Endodermal cell (in vitro differentiated cells): ENCODE measurements around the gene NT5C2. TPM values are rescaled to one million over a fixed set of nuclear protein-coding genes. Genes with fewer than 3 reads are reported as not detected.
A peak's percentile ranks its signal among the peaks of the same experiment; 100 is the strongest.
"Not testable (repeated sequence)": the region's sequence is repeated elsewhere in the genome, so short reads cannot be mapped to it uniquely, and the experiment has no call there.

Source experiments
- DNase-seq: peaks from one replicate; pipeline ENCODE4 v3.0.0-alpha.2; 2017
- H3K27ac ChIP-seq: 2 replicates; pipeline ENCODE4 v1.5.1; 2013; ENCODE audit warnings: mild to moderate bottlenecking, low read depth, low read length, moderate library complexity
- H3K27me3 ChIP-seq: 2 replicates; pipeline ENCODE4 v1.6.1; 2013; ENCODE audit warnings: mild to moderate bottlenecking, low read length, moderate library complexity; ENCODE audit not compliant: insufficient read depth, control insufficient read depth, poor library complexity, severe bottlenecking
- H3K36me3 ChIP-seq: 2 replicates; pipeline ENCODE4 v1.7.0; 2013; ENCODE audit warnings: mild to moderate bottlenecking, low read length, moderate library complexity; ENCODE audit not compliant: control insufficient read depth, insufficient read depth
- H3K4me1 ChIP-seq: one replicate; pipeline ENCODE4 v1.7.0; 2013; ENCODE audit warnings: low read length; ENCODE audit not compliant: control insufficient read depth, insufficient read depth
- H3K4me3 ChIP-seq: 2 replicates; pipeline ENCODE4 v1.5.1; 2013; ENCODE audit warnings: mild to moderate bottlenecking, low read length, moderate library complexity
- H3K9ac ChIP-seq: 2 replicates; pipeline ENCODE4 v1.6.1; 2013; ENCODE audit warnings: mild to moderate bottlenecking, low read length, moderate library complexity; ENCODE audit not compliant: poor library complexity, severe bottlenecking; ENCODE audit errors: extremely low read depth
- H3K9me3 ChIP-seq: 2 replicates; pipeline ENCODE4 v1.6.1; 2013; ENCODE audit warnings: mild to moderate bottlenecking, low read length, moderate library complexity; ENCODE audit not compliant: control insufficient read depth
- H3K27ac Mint-ChIP-seq: 2 replicates; pipeline ENCODE4 v1.8.0; 2020; ENCODE audit warnings: mixed read lengths
- H3K27me3 Mint-ChIP-seq: 2 replicates; pipeline ENCODE4 v1.8.0; 2021; ENCODE audit warnings: mild to moderate bottlenecking, mixed read lengths; ENCODE audit not compliant: insufficient read depth
- H3K36me3 Mint-ChIP-seq: 2 replicates; pipeline ENCODE4 v1.8.0; 2020; ENCODE audit warnings: low read depth, mixed read lengths
- H3K4me1 Mint-ChIP-seq: 2 replicates; pipeline ENCODE4 v1.8.0; 2020; ENCODE audit warnings: mixed read lengths
- H3K4me3 Mint-ChIP-seq: 2 replicates; pipeline ENCODE4 v1.8.0; 2020; ENCODE audit warnings: mild to moderate bottlenecking, moderate library complexity, mixed read lengths
- H3K9me3 Mint-ChIP-seq: 2 replicates; pipeline ENCODE4 v1.8.0; 2020; ENCODE audit warnings: mild to moderate bottlenecking, mixed read lengths
- CTCF ChIP-seq: fragments of 200-600 bp; sonication (generic); conservative IDR thresholded peaks from 2 replicates; pipeline ENCODE4 v1.5.0; 2021; ENCODE audit warnings: antibody characterized with exemption, mild to moderate bottlenecking
- whole genome bisulfite sequencing, 2 experiments: methylation state at CpG; one replicate each; pipeline versions ENCODE4 v1.1.5 to v1.1.7; 2013; ENCODE audit warnings: missing lambda C conversion rate in 2 of 2, mixed read lengths in 1 of 2; ENCODE audit not compliant: insufficient coverage in 1 of 2, insufficient read length in 1 of 2; 5-methylcytosine and 5-hydroxymethylcytosine counted together
- total RNA-seq, 2 donors: library from RNA; stranded (reverse); fragmentation: NEBNext Ultra II Directional in 1 of 2; extraction: Animal tissue kit (Norgen Biotek cat#: 25700) in 1 of 2; gene quantifications; 2 replicates in 1 of 2; 3 replicates in 1 of 2; pipeline ENCODE4 v1.2.1, GENCODE V29; 2021

Gene NT5C2
- total RNA-seq, 2 donors from 2014 or later, result 122 to 148 TPM

- no peak overlapping the region for H3K4me3 Mint-ChIP-seq
- H3K27ac Mint-ChIP-seq, result no peak overlapping the region
- no peak for DNase-seq
- H3K27me3 Mint-ChIP-seq, result no peaks in the 10 kb centered on the region
- Histone ChIP-seq H3K27me3 (no peaks in the 10 kb centered on the region), H3K9me3 (no peaks in the 10 kb centered on the region), H3K4me3 (no peak overlapping the region), H3K4me1 (no peaks in the 10 kb centered on the region), H3K36me3 (peaks cover 69% of the 10 kb centered on the region), H3K27ac (no peak overlapping the region), H3K9ac (no peak overlapping the region)
- H3K4me1 Mint-ChIP-seq, result peaks cover 17% of the 10 kb centered on the region
- TF ChIP-seq CTCF, result no peak
- H3K36me3 Mint-ChIP-seq, result peaks cover 52% of the 10 kb centered on the region
- 91 to 98% methylated on average over 2 to 4 of the region's 4 CpGs for WGBS, 2 experiments
- no peaks in the 10 kb centered on the region for H3K9me3 Mint-ChIP-seq
These were observed 12.6 kb downstream of the NT5C2 start for GRCh38 chr10:103180491-103180890.

- Histone ChIP-seq H3K27ac (no peak overlapping the region), H3K9me3 (no peaks in the 10 kb centered on the region), H3K4me1 (no peaks in the 10 kb centered on the region), H3K4me3 (no peak overlapping the region), H3K9ac (no peak overlapping the region), H3K36me3 (peaks cover 82% of the 10 kb centered on the region), H3K27me3 (no peaks in the 10 kb centered on the region)
- no peak for TF ChIP-seq CTCF
- no peaks in the 10 kb centered on the region for H3K27me3 Mint-ChIP-seq
- no peak for DNase-seq
- peaks cover 4% of the 10 kb centered on the region for H3K4me1 Mint-ChIP-seq
- H3K27ac Mint-ChIP-seq, result no peak overlapping the region
- H3K9me3 Mint-ChIP-seq, result no peaks in the 10 kb centered on the region
- 89 to 100% methylated on average over 1 of the region's 1 CpG for WGBS, 2 experiments
- H3K4me3 Mint-ChIP-seq, result no peak overlapping the region
- H3K36me3 Mint-ChIP-seq, result peaks cover 72% of the 10 kb centered on the region
These were observed 15.9 kb downstream of the NT5C2 start for GRCh38 chr10:103177123-103177522.

- Histone ChIP-seq H3K27ac (no peak overlapping the region), H3K36me3 (peaks cover 77% of the 10 kb centered on the region), H3K27me3 (no peaks in the 10 kb centered on the region), H3K9me3 (no peaks in the 10 kb centered on the region), H3K4me1 (no peaks in the 10 kb centered on the region), H3K4me3 (no peak overlapping the region), H3K9ac (no peak overlapping the region)
- peaks cover 69% of the 10 kb centered on the region for H3K36me3 Mint-ChIP-seq
- WGBS, 2 experiments, result 95% methylated on average over 9 to 11 of the region's 11 CpGs
- no peak overlapping the region for H3K4me3 Mint-ChIP-seq
- H3K27me3 Mint-ChIP-seq, result no peaks in the 10 kb centered on the region
- peak overlapping the region; percentile 86 for H3K27ac Mint-ChIP-seq
- H3K9me3 Mint-ChIP-seq, result no peaks in the 10 kb centered on the region
- no peak for TF ChIP-seq CTCF
- no peak for DNase-seq
- peaks cover 4% of the 10 kb centered on the region for H3K4me1 Mint-ChIP-seq
These were observed 17.3 kb downstream of the NT5C2 start for GRCh38 chr10:103175580-103176285.

- H3K4me3 ChIP-seq, H3K4me3 Mint-ChIP-seq, H3K9ac ChIP-seq, H3K27me3 ChIP-seq, H3K9me3 Mint-ChIP-seq, H3K27me3 Mint-ChIP-seq, DNase-seq, H3K27ac Mint-ChIP-seq, H3K27ac ChIP-seq, H3K9me3 ChIP-seq, H3K4me1 Mint-ChIP-seq, H3K4me1 ChIP-seq: not testable (repeated sequence)
- peaks cover 74% of the 10 kb centered on the region for H3K36me3 ChIP-seq
- WGBS, 2 experiments, result 100% methylated on average over 1 of the region's 2 CpGs; no CpG with 5 or more reads in 1 of the 2 experiments
- H3K36me3 Mint-ChIP-seq, result peaks cover 62% of the 10 kb centered on the region
These were observed 18.7 kb downstream of the NT5C2 start for GRCh38 chr10:103174324-103174723.
